ENCODE measurements around the gene DDX51.
"Not testable (repeated sequence)": the region's sequence is repeated elsewhere in the genome, so short reads cannot be mapped to it uniquely, and the experiment has no call there.

DDX51 gene

GRCh38 chr12:132140501-132140900 lies 3.6 kb downstream of the DDX51 start:
- no peak for DNase-seq (ENCODE audit: low spot score)

GRCh38 chr12:132139912-132140311 lies 4.2 kb downstream of the DDX51 start:
- DNase-seq (ENCODE audit: low spot score) = peak; percentile 10

GRCh38 chr12:132138941-132139871 lies 4.9 kb downstream of the DDX51 start:
- peak; percentile 10 for DNase-seq (ENCODE audit: low spot score)

GRCh38 chr12:132137483-132138125 lies 6.5 kb downstream of the DDX51 start:
- DNase-seq (ENCODE audit: low spot score) = peak; percentile 11

GRCh38 chr12:132136226-132136625 lies 7.9 kb downstream of the DDX51 start:
- peak; percentile 26 for DNase-seq (ENCODE audit: low spot score)

GRCh38 chr12:132134653-132135183 lies 9.4 kb downstream of the DDX51 start:
- not testable (repeated sequence) for DNase-seq (ENCODE audit: low spot score)

GRCh38 chr12:132133952-132134652 lies 10.0 kb downstream of the DDX51 start:
- peak; percentile 41 for DNase-seq (ENCODE audit: low spot score)

GRCh38 chr12:132132609-132133430 lies 11.3 kb downstream of the DDX51 start:
- DNase-seq (ENCODE audit: low spot score) = peak; percentile 36

- peak; percentile 15 for DNase-seq (ENCODE audit: low spot score)
These were observed 12.2 kb downstream of the DDX51 start for GRCh38 chr12:132131952-132132351.

GRCh38 chr12:132131229-132131628 lies 12.9 kb downstream of the DDX51 start:
- no peak for DNase-seq (ENCODE audit: low spot score)

GRCh38 chr12:132130690-132131089 lies 13.4 kb downstream of the DDX51 start:
- no peak for DNase-seq (ENCODE audit: low spot score)

GRCh38 chr12:132129007-132129406 lies 15.1 kb downstream of the DDX51 start:
- DNase-seq (ENCODE audit: low spot score) = no peak

- DNase-seq (ENCODE audit: low spot score) = no peak
These were observed 17.1 kb downstream of the DDX51 start for GRCh38 chr12:132127041-132127440.

- no peak for DNase-seq (ENCODE audit: low spot score)
These were observed 18.4 kb downstream of the DDX51 start for GRCh38 chr12:132125736-132126135.

GRCh38 chr12:132124766-132125425 lies 19.2 kb downstream of the DDX51 start:
- DNase-seq (ENCODE audit: low spot score) = no peak

GRCh38 chr12:132123970-132124765 lies 20.0 kb downstream of the DDX51 start:
- peak; percentile 14 for DNase-seq (ENCODE audit: low spot score)

GRCh38 chr12:132121283-132121682 lies 22.8 kb downstream of the DDX51 start:
- no peak for DNase-seq (ENCODE audit: low spot score)

GRCh38 chr12:132118876-132119275 lies 25.2 kb downstream of the DDX51 start:
- no peak for DNase-seq (ENCODE audit: low spot score)

- DNase-seq (ENCODE audit: low spot score) = peak; percentile 48
These were observed 26.6 kb downstream of the DDX51 start for GRCh38 chr12:132117558-132117875.
